OCI-LY3 (cell line): ENCODE measurements around the gene SUMO4.

Source experiments
- EZH2phosphoT487 ChIP-seq: fragments of 200-600 bp; shearing (Covaris generic); IDR thresholded peaks from 2 replicates; pipeline ENCODE4 v1.6.1; 2018; ENCODE audit warnings: antibody characterized with exemption, mixed run types, low read depth
- TF ChIP-seq, protein P1 (sequence below): fragments of 200-600, 300-600 bp; sonication (generic); IDR thresholded peaks from 2 replicates; pipeline ENCODE4 v1.5.1; 2014; ENCODE audit warnings: antibody characterized with exemption, low read length, low read depth

DNA sequence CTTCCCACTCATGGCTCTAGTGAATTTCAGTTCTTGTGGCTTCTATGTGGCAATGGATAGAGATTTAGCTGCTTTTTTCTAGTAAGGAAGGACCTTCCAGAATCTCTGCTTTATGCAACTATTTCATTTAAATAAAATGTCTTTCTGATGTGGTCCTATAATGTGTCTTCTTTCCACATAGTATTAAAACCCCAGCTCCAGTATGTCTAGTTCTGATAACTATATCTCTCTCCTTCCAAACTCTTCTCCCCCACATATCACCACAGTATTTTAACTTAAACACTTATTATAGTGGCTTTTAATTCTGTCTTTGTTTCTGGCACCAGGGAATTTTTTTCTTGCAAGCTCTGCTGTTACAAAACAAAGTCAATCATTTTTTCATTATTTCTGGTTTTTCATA lies 40.6 kb upstream of the SUMO4 start:
- TF ChIP-seq, protein P1, sequence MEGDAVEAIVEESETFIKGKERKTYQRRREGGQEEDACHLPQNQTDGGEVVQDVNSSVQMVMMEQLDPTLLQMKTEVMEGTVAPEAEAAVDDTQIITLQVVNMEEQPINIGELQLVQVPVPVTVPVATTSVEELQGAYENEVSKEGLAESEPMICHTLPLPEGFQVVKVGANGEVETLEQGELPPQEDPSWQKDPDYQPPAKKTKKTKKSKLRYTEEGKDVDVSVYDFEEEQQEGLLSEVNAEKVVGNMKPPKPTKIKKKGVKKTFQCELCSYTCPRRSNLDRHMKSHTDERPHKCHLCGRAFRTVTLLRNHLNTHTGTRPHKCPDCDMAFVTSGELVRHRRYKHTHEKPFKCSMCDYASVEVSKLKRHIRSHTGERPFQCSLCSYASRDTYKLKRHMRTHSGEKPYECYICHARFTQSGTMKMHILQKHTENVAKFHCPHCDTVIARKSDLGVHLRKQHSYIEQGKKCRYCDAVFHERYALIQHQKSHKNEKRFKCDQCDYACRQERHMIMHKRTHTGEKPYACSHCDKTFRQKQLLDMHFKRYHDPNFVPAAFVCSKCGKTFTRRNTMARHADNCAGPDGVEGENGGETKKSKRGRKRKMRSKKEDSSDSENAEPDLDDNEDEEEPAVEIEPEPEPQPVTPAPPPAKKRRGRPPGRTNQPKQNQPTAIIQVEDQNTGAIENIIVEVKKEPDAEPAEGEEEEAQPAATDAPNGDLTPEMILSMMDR: no peak
- TF ChIP-seq EZH2phosphoT487: no peak
